Activated T-cell treated with anti-CD3 and anti-CD28 coated beads for 1 hour (primary cell): ENCODE data around the gene DYNLL2.
"Not testable (repeated sequence)": the region's sequence is repeated elsewhere in the genome, so short reads cannot be mapped to it uniquely, and the experiment has no call there.

Source experiments
- DNase-seq: peaks from one replicate; pipeline ENCODE4 v3.0.0-alpha.2; 2020; ENCODE audit warnings: low read depth

The DYNLL2 gene

GRCh38 chr17:58101898-58102297, 18.7 kb downstream of the DYNLL2 start:
- not testable (repeated sequence) for DNase-seq

- no peak for DNase-seq
Observed at GRCh38 chr17:58105093-58105492, 21.9 kb downstream of the DYNLL2 start.

GRCh38 chr17:58107306-58107705, 24.1 kb downstream of the DYNLL2 start:
- no peak for DNase-seq

- DNase-seq = no peak
Observed at GRCh38 chr17:58109197-58109596, 26.0 kb downstream of the DYNLL2 start.

- no peak for DNase-seq
Observed at GRCh38 chr17:58110012-58110411, 26.8 kb downstream of the DYNLL2 start.

- DNase-seq = no peak
Observed at GRCh38 chr17:58111676-58112075, 28.5 kb downstream of the DYNLL2 start.

- DNase-seq = peak; percentile 86
Observed at GRCh38 chr17:58112970-58113631, 29.9 kb downstream of the DYNLL2 start.

- DNase-seq = no peak
Observed at GRCh38 chr17:58113947-58114346, 30.7 kb downstream of the DYNLL2 start.

GRCh38 chr17:58117382-58117781, 34.2 kb downstream of the DYNLL2 start:
- DNase-seq = no peak

GRCh38 chr17:58119491-58119890, 36.3 kb downstream of the DYNLL2 start:
- no peak for DNase-seq

GRCh38 chr17:58120195-58120822, 37.1 kb downstream of the DYNLL2 start:
- peak; percentile 22 for DNase-seq

GRCh38 chr17:58121925-58122324, 38.7 kb downstream of the DYNLL2 start:
- no peak for DNase-seq

GRCh38 chr17:58127846-58128245, 44.6 kb downstream of the DYNLL2 start:
- no peak for DNase-seq

- DNase-seq = not testable (repeated sequence)
Observed at GRCh38 chr17:58132697-58133096, 49.5 kb downstream of the DYNLL2 start.

GRCh38 chr17:58136669-58137279, 53.6 kb downstream of the DYNLL2 start:
- no peak for DNase-seq

GRCh38 chr17:58141505-58141904, 58.3 kb downstream of the DYNLL2 start:
- DNase-seq = no peak

- DNase-seq = not testable (repeated sequence)
Observed at GRCh38 chr17:58143335-58143734, 60.1 kb downstream of the DYNLL2 start.

- DNase-seq = no peak
Observed at GRCh38 chr17:58144801-58145200, 61.6 kb downstream of the DYNLL2 start.
